Central memory CD4-positive, alpha-beta T cell (primary cell): ENCODE results near the gene CCDC63.
"Not testable (repeated sequence)": the region's sequence is repeated elsewhere in the genome, so short reads cannot be mapped to it uniquely, and the experiment has no call there.

Source experiments
- DNase-seq: peaks from one replicate; pipeline ENCODE4 v3.0.0; 2022

CCDC63 gene

GRCh38 chr12:110844551-110845338 lies 2.0 kb upstream of the CCDC63 start:
- DNase-seq, result no peak

- DNase-seq, result no peak
These were observed 1.5 kb upstream of the CCDC63 start for GRCh38 chr12:110845339-110845682.

GRCh38 chr12:110848314-110848923 lies 1.6 kb downstream of the CCDC63 start:
- no peak for DNase-seq

GRCh38 chr12:110849221-110849620 lies 2.4 kb downstream of the CCDC63 start:
- no peak for DNase-seq

GRCh38 chr12:110849748-110850403 lies 3.1 kb downstream of the CCDC63 start:
- DNase-seq, result no peak

GRCh38 chr12:110850762-110851161 lies 4.0 kb downstream of the CCDC63 start:
- no peak for DNase-seq

- no peak for DNase-seq
These were observed 7.0 kb downstream of the CCDC63 start for GRCh38 chr12:110853836-110854235.

- DNase-seq, result no peak
These were observed 9.8 kb downstream of the CCDC63 start for GRCh38 chr12:110856542-110856941.

GRCh38 chr12:110857528-110857927 lies 10.7 kb downstream of the CCDC63 start:
- no peak for DNase-seq

- not testable (repeated sequence) for DNase-seq
These were observed 11.2 kb downstream of the CCDC63 start for GRCh38 chr12:110857954-110858353.

GRCh38 chr12:110858848-110859247 lies 12.1 kb downstream of the CCDC63 start:
- no peak for DNase-seq

- no peak for DNase-seq
These were observed 14.1 kb downstream of the CCDC63 start for GRCh38 chr12:110860833-110861296.

GRCh38 chr12:110861729-110862128 lies 14.9 kb downstream of the CCDC63 start:
- DNase-seq, result no peak

- DNase-seq, result no peak
These were observed 15.5 kb downstream of the CCDC63 start for GRCh38 chr12:110862329-110862728.

- no peak for DNase-seq
These were observed 16.4 kb downstream of the CCDC63 start for GRCh38 chr12:110863161-110863560.

- no peak for DNase-seq
These were observed 18.7 kb downstream of the CCDC63 start for GRCh38 chr12:110865521-110865920.

- DNase-seq, result no peak
These were observed 22.2 kb downstream of the CCDC63 start for GRCh38 chr12:110869026-110869425.

- DNase-seq, result no peak
These were observed 23.0 kb downstream of the CCDC63 start for GRCh38 chr12:110869803-110870202.

GRCh38 chr12:110872100-110872499 lies 25.3 kb downstream of the CCDC63 start:
- DNase-seq, result no peak

GRCh38 chr12:110874351-110874750 lies 27.6 kb downstream of the CCDC63 start:
- DNase-seq, result no peak

- no peak for DNase-seq
These were observed 28.0 kb downstream of the CCDC63 start for GRCh38 chr12:110874781-110875180.

- no peak for DNase-seq
These were observed 33.9 kb downstream of the CCDC63 start for GRCh38 chr12:110880651-110881050.

- DNase-seq, result no peak
These were observed 36.5 kb downstream of the CCDC63 start for GRCh38 chr12:110883251-110883650.
